MCF 10A (cell line): Measurements from ENCODE around the gene XIRP1. TPM values are rescaled to one million over a fixed set of nuclear protein-coding genes. Genes with fewer than 3 reads are reported as not detected.

Source experiments
- BruUV-seq: library from RNA; stranded (reverse); fragments of 400-500 nt; replicated peaks from 2 replicates; lab custom pipeline; 2021; lab: Mats Ljungman, UMichigan
- CTCF ChIA-PET: fragments of 300-600 bp; sonication (Branson Sonifier 250); formaldehyde crosslinking; extraction: SDS; loops from one replicate; lab custom pipeline; 2021; ENCODE audit warnings: antibody characterized with exemption, inconsistent platforms; lab: Yijun Ruan, JAX
- POLR2A ChIA-PET: fragments of 300-600, 350-650 bp; sonication (Branson Sonifier 250); formaldehyde crosslinking; extraction: SDS; loops from one replicate; lab custom pipeline; 2020; ENCODE audit warnings: antibody characterized with exemption, inconsistent platforms; lab: Yijun Ruan, JAX
- DNase-seq: peaks from one replicate; pipeline ENCODE4 v3.0.0-alpha.2; 2018; ENCODE audit not compliant: unreplicated experiment
- H3K27ac Mint-ChIP-seq: one replicate; pipeline ENCODE4 v1.8.0; 2022; ENCODE audit warnings: mild to moderate bottlenecking, low read depth, mixed read lengths; ENCODE audit not compliant: unreplicated experiment
- H3K27me3 Mint-ChIP-seq: one replicate; pipeline ENCODE4 v1.8.0; 2022; ENCODE audit warnings: mixed read lengths; ENCODE audit not compliant: insufficient read depth, unreplicated experiment
- H3K36me3 Mint-ChIP-seq: one replicate; pipeline ENCODE4 v1.8.0; 2022; ENCODE audit warnings: mild to moderate bottlenecking, moderate library complexity, mixed read lengths; ENCODE audit not compliant: insufficient read depth, unreplicated experiment
- H3K4me1 Mint-ChIP-seq: one replicate; pipeline ENCODE4 v1.8.0; 2022; ENCODE audit warnings: mixed read lengths; ENCODE audit not compliant: insufficient read depth, unreplicated experiment
- H3K4me3 Mint-ChIP-seq: one replicate; pipeline ENCODE4 v1.8.0; 2022; ENCODE audit warnings: mild to moderate bottlenecking, moderate library complexity, mixed read lengths; ENCODE audit not compliant: unreplicated experiment
- H3K9me3 Mint-ChIP-seq: one replicate; pipeline ENCODE4 v1.8.0; 2022; ENCODE audit warnings: mixed read lengths; ENCODE audit not compliant: unreplicated experiment
- intact Hi-C: fragments of 100-400 bp; cut with micrococcal nuclease; formaldehyde crosslinking; loops from 2 replicates; pipeline ENCODE4 v1.14.1; 2022
- total RNA-seq: library from RNA; stranded (reverse); gene quantifications from 2 replicates; pipeline ENCODE4 v1.2.3, GENCODE V29; 2022
- TF ChIP-seq, protein P1 (sequence below): fragments of 200-600 bp; IDR thresholded peaks from one replicate; pipeline ENCODE4 v1.8.0; 2022; ENCODE audit warnings: antibody characterized with exemption, mild to moderate bottlenecking; ENCODE audit not compliant: unreplicated experiment

Gene XIRP1
- total RNA-seq, 1 experiment from 2014 or later, result not detected

GRCh38 chr3:39177708-39178332 is 14.6 kb downstream of the XIRP1 start:
- Mint-ChIP-seq H3K36me3 (no peaks in the 10 kb centered on the region), H3K4me1 (peaks cover 34% of the 10 kb centered on the region), H3K4me3 (peak overlapping the region; percentile 75), H3K9me3 (no peaks in the 10 kb centered on the region), H3K27me3 (no peaks in the 10 kb centered on the region), H3K27ac (peak overlapping the region; percentile 98)
- ChIA-PET CTCF (interaction anchor here (0.5 to 2.7 kb wide), 8 partner anchors 9 to 302 kb away, joined by 3 to 10 read pairs (median 4); no protein-coding TSS in a partner anchor), POLR2A (interaction anchor here (0.6 to 2.3 kb wide), 8 partner anchors 10 to 207 kb away, joined by 3 to 20 read pairs (median 3); partner anchors contain the start of genes GORASP1 and TTC21A)
- TF ChIP-seq, protein P1, sequence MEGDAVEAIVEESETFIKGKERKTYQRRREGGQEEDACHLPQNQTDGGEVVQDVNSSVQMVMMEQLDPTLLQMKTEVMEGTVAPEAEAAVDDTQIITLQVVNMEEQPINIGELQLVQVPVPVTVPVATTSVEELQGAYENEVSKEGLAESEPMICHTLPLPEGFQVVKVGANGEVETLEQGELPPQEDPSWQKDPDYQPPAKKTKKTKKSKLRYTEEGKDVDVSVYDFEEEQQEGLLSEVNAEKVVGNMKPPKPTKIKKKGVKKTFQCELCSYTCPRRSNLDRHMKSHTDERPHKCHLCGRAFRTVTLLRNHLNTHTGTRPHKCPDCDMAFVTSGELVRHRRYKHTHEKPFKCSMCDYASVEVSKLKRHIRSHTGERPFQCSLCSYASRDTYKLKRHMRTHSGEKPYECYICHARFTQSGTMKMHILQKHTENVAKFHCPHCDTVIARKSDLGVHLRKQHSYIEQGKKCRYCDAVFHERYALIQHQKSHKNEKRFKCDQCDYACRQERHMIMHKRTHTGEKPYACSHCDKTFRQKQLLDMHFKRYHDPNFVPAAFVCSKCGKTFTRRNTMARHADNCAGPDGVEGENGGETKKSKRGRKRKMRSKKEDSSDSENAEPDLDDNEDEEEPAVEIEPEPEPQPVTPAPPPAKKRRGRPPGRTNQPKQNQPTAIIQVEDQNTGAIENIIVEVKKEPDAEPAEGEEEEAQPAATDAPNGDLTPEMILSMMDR, result no peak
- DNase-seq, result peak; percentile 95
- intact Hi-C loops, result no loop called here
- no TSS peak for BruUV-seq

GRCh38 chr3:39176025-39176714 is 16.2 kb downstream of the XIRP1 start:
- intact Hi-C loops, result no loop called here
- CTCF ChIA-PET, result interaction anchor here (0.6 to 1.6 kb wide), 4 partner anchors 14 to 116 kb away, joined by 3 to 9 read pairs (median 4); no protein-coding TSS in a partner anchor
- Mint-ChIP-seq H3K4me3 (no peak overlapping the region), H3K9me3 (no peaks in the 10 kb centered on the region), H3K27ac (peak overlapping the region; percentile 32), H3K4me1 (peaks cover 31% of the 10 kb centered on the region), H3K27me3 (no peaks in the 10 kb centered on the region), H3K36me3 (no peaks in the 10 kb centered on the region)
- BruUV-seq, result no TSS peak
- no peak for DNase-seq
- TF ChIP-seq, protein P1, result no peak
- POLR2A ChIA-PET, result interaction anchor here (0.6 to 2.3 kb wide), 4 partner anchors 9 to 68 kb away, joined by 3 to 6 read pairs (median 4); partner anchors contain the start of genes GORASP1 and TTC21A

GRCh38 chr3:39173318-39174125 is 18.9 kb downstream of the XIRP1 start:
- DNase-seq, result no peak
- Mint-ChIP-seq H3K27ac (no peak overlapping the region), H3K36me3 (no peaks in the 10 kb centered on the region), H3K9me3 (no peaks in the 10 kb centered on the region), H3K27me3 (no peaks in the 10 kb centered on the region), H3K4me3 (no peak overlapping the region), H3K4me1 (peaks cover 11% of the 10 kb centered on the region)
- CTCF ChIA-PET, result interaction anchor here (0.6 to 1.5 kb wide), 4 partner anchors 15 to 118 kb away, joined by 3 to 6 read pairs (median 3); no protein-coding TSS in a partner anchor
- POLR2A ChIA-PET, result interaction anchor here (0.6 to 1.3 kb wide), 3 partner anchors 27 to 347 kb away, joined by 3 read pairs; no protein-coding TSS in a partner anchor
- TF ChIP-seq, protein P1, result no peak
- intact Hi-C loops, result no loop called here
- no TSS peak for BruUV-seq
